HG02870 (cell line): ENCODE results near the gene MGAT3.
"Not testable (repeated sequence)": the region's sequence is repeated elsewhere in the genome, so short reads cannot be mapped to it uniquely, and the experiment has no call there.

ENCODE experiments used
- ATAC-seq: cut with Tn5 transposase; IDR thresholded peaks from one replicate; pipeline ENCODE4 v1.9.1; 2021; ENCODE audit warnings: mild to moderate bottlenecking, moderate library complexity; ENCODE audit not compliant: unreplicated experiment

MGAT3 gene

DNA sequence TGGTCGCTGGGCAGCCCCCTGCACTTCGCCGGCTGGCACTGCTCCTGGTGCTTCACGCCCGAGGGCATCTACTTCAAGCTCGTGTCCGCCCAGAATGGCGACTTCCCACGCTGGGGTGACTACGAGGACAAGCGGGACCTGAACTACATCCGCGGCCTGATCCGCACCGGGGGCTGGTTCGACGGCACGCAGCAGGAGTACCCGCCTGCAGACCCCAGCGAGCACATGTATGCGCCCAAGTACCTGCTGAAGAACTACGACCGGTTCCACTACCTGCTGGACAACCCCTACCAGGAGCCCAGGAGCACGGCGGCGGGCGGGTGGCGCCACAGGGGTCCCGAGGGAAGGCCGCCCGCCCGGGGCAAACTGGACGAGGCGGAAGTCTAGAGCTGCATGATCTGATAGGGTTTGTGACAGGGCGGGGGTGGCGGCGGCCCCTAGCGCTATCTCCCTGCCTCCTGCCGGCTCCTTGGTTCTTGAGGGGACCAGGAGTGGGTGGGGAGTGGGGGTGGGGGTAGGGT, 31.8 kb downstream of the MGAT3 start:
- ATAC-seq, result no peak

DNA sequence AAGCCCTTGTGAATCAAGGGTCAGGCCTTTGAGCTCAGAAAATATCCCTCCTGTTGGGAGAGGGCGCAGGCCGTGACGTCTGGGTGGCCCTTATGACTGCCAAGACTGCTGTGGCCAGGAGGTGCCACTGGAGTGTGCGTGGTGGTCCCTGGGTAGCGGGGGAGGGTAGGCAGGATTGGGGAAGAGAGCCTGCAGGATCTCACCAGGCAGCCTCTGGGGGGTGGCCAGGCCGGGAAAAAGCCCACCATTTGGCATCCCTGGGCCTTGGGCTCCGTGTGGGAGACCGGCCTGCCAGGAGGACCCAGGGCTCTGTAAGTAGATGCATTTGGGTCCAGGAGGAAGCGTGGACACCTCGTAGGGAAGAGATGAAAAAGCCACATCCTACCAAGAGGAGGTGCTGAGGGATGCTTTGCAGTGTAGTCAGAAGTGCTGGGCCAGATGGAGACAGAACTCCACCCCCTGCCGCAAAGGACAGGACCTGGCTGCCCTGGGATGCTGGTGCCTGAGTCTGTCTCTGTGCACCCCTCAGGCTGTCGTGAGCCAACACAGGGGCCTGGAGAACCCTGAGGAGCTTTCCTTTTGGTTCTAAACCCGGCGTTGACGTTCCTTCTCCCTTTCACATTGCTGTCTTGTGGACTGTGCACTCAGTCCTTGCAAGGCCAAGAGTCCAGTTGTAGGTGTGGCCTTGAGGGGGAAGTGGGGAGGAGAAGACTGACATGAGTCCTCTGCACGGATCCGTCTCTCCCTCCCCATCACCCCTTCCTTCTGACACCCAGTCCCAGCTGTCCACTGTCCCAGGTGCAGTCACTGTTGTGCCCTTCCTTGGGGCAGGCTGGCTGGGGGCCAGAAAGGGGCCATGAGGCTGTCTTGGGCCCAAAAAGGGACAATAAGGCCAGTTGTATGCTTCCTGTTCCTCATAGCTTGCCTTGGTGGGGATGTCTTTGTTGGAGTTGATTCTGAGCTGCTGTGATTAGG, 32.6 kb downstream of the MGAT3 start:
- ATAC-seq, result no peak

DNA sequence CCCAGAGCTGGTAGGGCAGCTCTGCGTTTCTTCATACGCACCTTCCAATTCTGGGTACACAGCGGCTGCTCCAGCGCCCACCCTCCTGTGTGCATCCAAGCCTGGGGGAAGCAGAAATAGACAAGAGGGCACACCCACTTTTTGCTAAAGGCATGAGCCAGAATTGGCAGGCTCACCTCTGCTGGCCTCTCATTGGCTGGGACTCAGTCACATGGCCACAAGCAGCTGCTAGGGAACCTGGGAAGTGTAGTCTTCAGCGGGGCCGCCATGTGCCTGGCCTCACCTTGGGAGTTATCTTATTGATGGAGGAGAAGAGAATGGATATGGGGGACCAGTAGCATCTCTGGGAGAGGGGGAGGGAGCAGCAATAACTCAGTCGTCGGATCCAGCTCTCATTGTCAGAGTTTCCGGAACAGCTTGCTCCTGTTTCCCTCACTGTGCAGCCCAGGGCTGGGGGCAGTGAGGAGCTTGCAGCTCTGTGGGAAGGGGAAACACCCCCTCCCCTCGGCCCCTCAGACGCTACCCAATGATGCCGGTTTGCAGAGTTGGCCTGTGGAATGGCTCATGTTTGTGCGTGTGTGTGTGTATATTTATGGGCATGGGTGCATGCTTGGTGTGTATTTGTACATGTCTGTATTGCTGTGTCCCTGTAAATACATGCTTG, 33.5 kb downstream of the MGAT3 start:
- ATAC-seq, result peak; percentile 89

DNA sequence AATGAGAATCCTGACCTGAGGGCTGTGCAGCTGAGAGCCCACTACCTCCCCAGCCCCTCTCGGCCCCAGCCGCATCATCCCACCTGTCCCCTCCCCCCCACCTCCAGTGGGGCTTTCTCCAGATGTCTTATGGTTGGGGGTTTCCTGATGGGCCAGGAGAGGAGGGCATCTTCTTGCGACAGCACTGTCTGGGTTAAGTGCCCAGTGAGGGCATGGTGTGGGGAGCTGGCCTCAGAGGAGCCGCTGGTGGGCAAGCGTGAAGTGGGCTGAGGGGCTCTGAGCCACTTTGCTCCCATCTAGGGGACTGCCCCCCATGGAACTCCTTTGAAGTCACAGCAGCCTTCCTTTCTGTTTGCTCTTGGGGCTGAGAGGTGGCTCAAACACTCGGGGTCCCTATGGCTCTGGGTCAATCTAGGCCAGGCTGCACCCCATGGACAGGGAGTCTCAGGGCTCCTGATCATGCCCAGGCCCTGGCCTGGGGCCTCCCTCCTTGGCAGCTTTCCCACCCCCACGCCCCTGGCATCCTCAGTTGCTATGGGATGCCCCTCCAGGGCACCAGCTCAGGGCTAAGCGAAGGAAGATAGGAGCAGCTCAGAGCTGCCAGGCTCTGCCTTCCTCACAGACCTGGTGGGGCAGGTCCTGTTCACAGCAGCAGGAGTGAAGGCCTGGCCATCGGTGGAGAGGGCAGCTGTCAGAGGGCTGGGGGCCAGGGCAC, 34.3 kb downstream of the MGAT3 start:
- ATAC-seq, result no peak

DNA sequence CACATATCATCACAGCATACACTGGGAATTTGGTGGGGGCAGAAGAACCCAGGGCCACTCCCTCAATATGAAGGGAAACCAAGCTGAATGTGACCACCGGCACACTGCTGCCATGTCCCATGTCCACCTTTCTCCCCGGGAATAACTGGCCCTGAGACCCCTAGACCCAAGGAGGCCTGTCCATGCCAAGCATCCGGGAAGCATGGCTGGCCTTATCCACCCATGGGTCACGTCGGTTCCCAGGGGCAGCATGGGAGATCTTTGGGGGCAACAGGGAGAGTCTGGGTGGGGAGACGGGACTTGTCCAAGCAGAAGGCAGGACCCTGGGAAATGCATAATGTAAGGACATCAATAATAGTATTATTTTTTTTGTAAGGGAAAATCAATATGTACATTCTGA, 34.9 kb downstream of the MGAT3 start:
- ATAC-seq, result no peak

DNA sequence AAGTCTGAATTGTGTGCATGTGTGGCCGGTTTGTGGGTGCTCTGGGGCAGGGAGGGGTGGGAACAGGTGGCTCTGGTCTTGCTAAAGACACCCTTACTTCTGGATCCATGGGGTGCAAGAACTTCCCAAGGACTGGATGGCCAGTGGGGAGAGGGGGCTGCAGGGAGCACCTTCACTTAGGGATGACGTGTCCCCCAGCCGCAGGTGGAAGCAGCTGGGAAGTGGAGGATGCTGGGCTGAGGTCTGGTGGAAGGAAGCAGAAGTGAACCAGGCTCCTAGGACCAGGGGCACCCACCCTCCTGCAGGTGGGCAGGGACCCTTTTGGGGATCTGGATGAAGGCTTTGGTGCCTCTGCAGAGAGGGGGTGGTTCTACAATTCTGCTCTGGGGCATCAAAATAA, 35.4 kb downstream of the MGAT3 start:
- no peak for ATAC-seq

DNA sequence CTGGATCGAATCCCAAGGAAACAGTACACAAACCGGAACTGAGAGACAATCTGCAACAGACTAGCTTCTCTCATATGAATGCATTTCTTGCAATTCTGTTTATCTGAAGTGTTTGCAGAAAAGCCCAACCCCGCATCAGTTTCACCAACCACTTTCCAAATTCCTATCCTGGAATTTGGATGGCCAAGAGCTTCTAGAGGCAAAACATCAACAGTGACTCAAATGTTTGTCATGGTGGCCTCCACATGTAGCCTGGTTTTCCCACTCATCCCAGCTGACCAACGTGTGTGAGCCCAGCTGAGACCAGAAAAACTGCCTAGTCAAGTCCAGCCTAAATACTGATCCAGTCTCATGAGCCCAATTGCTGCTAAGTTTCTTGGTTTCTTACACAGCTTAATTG, 36.9 kb downstream of the MGAT3 start:
- ATAC-seq, result no peak

DNA sequence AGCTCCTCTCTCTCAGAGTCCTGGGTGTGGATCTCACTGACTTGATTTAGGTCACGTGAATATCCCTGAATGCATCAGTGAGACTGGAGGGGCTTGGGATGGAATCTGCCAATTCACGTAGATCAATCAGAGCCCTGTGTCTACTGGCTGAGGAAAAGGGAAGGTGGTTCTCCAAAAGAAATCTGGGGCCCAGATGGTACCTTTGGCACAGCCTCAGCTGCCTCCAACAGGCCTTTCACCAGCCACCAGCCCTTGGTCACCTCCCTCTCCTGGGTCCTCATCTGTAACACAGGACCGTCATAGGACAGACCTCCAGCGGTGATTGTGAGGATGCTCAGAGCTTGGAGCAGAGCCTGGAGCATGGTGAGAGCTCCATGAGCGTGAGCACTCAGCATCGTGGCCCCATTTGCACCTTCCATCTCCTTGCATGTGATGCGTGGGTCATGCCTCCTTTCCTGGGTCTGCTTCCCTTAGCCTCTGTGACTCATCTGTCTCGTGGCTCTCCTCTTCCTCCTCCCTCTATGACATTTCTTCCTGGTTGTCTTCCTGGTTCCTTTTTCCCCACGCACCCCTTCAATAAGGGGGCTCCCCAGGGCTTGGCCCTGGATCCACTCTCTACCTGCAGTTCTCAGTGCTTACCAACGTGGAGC, 37.8 kb downstream of the MGAT3 start:
- no peak for ATAC-seq

DNA sequence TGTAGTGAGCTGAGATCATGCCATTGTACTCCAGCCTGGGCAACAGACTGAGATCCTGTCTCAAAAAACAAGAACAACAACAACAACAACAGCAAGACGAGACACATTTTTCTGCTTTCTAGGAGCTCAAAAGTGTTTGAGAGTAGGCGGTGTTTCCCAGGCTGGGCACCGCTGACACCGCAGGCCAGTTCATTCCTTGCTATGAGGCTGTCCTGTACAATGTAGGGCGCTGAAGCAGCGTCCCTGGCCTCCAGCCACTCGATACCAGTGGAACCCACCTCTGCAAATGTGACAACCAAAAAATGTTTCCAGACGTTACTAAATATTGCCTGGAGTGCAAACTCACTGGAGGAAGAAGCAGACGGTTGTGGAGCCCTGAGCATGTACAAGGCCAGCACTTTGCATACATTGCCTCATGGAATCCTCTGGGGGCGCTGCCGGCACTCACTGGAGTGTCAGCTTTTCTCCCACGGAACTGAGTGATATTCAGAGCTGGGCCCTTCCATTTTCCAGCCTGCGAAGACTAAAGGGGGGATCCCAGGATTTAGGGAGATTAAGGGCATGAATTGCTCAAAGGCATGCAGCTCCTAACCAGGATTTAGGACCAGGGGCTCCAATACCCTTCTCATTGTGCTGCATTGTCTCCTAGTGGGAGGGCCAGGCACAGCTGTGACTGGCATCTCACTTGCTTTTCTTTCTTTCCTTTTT, 39.5 kb downstream of the MGAT3 start:
- ATAC-seq, result peak; percentile 45

DNA sequence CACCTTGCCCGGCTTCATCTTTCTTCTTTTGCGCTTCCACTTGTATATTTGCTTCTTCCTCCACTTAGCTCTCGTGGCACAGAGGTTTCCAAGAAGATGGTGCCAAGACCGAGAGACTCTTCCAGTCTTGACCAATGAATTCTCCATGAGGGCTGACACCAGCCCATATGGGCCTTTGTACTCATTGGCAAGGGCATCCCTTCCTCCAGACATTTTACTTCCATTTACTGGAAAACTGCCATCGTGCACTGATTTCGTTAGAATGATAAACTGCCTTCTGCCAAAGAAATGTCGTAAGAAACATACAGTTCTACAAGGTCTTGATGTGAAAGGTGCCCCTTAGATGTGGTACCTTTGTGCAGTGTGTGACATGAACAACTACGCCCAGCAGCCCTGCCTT, 40.6 kb downstream of the MGAT3 start:
- ATAC-seq, result no peak

DNA sequence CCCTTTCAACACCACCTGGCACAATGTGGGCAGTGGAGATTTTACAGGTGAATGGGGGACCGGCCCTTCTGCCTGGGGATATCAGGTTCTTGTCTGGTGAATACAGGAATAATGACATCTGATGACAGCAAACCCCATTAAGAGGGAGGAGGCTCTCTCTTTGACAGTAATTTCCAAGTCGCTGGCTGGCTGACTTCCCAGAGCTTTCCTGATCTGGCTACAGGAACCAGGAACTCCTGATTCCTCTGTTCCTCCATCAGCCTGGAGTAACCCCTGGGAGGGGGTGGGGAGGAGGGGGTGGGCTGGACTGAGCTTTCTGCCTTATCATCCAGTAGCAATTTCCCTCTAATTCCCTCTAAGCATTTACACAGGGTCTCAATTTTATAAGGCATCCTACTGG, 41.6 kb downstream of the MGAT3 start:
- no peak for ATAC-seq

DNA sequence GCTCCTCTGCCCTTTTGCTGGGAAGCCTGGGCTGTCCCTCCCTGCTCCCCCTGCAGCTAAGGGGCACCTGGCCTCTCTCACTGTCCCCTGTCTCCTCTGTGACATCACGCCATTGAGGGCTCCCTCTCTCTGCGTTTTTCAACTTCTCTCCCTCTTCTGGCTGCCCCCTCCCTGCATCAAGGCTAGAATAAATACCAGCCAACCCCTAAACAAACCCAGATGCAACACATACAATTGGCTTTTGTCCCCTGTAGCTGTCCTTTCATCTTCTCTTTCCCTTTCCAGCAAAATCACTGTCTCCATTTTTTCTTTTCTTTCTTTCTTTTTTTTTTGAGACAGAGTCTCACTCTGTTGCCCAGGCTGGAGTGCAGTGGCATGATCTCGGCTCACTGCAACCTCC, 42.0 kb downstream of the MGAT3 start:
- ATAC-seq, result no peak

DNA sequence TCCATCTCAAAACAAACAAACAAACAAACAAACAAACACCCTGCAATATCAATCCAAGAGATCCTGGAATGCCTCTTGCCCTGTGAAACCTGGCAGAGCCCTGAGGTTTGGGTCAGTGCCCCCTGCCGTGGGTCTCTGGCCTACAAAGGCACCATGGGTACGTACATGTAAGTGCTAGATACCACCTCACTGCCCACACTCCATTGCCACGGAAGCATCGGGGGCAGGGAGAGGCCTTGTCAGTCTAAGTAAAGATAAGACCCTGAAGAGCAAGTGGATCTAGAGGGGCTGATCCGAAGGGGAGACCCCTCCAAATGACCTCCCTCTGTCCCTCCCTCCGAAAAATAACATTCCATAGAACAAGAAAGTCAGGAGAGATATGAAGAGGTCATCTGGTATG, 43.3 kb downstream of the MGAT3 start:
- no peak for ATAC-seq

DNA sequence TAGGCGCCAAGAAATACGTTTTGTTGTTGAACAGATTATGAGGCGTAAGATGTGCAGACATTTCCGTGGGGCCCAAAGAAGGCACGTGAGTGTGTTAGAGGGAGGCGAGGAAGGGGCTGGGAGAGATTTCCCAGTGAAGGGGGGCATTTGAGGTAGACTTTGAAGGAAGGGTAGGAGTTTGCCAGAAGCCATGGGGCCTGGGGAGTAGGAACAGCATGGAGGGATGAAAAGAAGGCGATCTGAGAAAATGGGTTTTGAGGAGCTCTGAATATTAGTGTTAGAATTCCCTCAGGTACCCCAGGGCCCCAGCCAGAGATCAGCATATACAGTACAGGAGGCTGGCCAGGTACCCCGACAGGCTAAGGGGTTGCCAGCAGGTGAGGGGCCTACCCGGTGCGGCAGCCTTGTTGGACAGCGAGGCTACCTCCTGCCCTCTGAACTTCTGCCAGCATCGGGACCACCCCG, 44.9 kb downstream of the MGAT3 start:
- no peak for ATAC-seq

DNA sequence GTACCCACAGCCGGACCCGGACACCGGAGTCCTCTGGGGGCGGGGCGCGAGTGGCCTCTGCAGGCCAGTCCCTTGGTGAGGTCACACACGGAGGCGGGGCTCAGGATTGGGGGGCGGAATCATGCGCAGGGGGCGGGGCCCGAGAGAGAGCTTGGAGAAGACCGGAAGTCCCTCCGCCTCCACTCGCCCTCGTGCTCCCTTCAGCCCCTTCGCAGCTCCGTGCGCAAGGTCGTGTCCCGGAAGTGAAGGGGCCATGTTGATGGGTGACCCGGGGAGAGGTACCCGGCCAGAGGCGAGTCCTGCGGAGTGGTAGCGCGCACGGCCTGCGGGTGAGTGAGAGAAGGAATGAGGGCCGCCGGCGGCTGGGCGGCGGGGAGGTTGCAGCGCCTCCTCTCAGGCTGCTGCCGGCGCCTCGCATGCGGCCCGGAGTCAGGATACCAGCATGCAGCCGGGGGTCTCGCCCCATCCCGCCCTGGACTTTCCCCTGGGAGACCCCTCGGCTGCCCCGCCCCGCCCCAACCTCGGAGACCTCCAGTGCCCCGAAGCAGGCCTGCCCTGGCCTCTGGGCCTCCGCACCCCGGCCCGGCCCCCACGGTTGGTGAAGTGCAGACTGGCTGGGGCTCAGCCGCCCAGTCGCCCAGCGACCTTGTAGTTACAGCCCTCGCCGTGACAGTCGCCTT, 45.4 kb downstream of the MGAT3 start, which contains the start of gene MIEF1:
Gene MIEF1, plus strand, starts transcription at position 182 of the 680 bp plus-strand sequence. CDS start 9,005 bp downstream, outside the sequence.
- peak; percentile 89 for ATAC-seq

DNA sequence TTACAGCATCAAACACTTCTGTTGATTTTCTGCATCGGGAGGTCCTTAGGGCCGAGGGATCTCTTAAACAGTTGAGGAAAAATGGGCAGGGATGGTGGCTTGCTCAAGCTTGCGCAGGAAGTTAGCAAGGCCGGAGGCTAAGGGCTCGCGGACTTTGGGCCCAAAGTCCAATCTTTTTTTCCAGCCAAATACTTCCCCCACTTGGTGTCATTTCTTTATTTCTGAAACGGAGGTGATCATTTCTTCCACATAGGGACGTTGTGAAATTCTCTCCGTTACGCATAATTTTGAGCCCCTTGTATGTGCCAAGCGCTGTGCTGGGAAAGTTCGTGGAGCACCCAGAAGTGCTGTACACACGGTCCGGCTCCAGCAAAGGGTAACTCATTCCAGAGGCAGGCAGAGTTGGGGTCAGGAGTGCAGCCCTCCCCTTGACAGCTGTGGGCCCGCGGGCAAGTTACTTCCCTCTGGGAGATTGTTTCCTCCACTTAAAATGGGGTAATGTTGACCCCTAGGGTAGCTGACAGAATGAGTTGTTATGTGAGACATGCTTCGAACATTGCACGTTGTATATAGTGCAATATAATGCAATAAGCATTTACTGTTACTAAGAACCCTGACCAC, 46.1 kb downstream of the MGAT3 start:
- no peak for ATAC-seq

DNA sequence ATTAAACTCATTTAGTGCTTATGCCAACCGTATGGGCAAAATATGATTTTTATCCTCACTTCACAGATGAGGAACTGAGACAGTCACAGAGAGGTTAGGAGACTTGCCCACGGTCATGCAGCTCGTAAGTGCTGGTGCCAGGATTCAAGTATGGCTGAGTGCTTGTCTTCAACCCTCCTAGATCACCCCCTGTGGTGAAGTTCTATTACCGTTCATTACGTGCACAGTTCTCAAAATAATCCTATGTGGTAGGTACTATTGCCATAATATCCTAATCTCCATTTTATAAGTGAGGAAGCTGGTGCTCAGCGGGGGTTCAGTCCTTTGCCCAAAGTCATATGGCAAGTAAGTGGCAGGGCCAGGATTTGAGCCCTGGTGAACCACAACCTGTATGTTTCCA, 46.8 kb downstream of the MGAT3 start:
- ATAC-seq, result no peak

DNA sequence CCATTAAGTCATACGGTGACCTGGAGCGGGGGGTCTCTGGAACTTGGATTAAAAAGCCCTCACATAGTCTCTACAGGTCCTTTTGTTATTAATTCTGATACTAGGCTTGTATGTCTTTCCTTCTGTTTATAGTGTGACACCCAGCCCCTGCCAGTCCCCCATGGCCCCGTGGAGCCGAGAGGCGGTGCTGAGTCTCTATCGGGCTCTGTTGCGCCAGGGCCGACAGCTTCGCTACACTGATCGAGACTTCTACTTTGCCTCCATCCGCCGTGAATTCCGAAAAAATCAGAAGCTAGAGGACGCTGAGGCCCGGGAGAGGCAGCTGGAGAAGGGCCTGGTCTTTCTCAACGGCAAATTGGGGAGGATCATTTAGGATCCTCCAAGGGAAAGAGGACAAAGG, 47.3 kb downstream of the MGAT3 start:
- ATAC-seq, result no peak

DNA sequence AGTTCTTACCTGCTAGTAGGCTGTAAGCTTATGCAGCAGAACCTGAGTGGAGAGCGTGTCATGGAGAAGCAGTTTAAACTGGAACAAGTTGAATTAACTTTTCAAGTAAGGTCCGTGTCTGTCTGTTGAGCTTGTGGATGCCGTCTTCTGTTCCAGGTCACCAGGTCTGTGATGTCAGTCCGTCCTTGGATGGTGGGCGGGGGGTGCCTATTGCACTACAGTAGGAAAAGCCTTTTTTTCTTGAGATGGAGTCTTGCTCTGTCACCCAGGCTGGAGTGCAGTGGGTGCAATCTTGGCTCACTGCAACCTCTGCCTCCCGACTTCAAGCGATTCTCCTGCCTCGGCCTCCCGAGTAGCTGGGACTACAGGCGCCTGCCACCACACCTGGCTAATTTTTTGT, 50.2 kb downstream of the MGAT3 start:
- not testable (repeated sequence) for ATAC-seq
